ENCODE measurements around the gene PTPRU.
A peak's percentile ranks its signal among the peaks of the same experiment; 100 is the strongest.

PTPRU gene

GRCh38 chr1:29280409-29281131 lies 44.2 kb downstream of the PTPRU start:
- no peak overlapping the region for H3K4me3 ChIP-seq (ENCODE audit: insufficient read depth, low read depth, low read length)
- no peaks in the 10 kb centered on the region for H3K9me3 ChIP-seq (ENCODE audit: control insufficient read depth, low read length)
- H3K36me3 ChIP-seq (ENCODE audit: control insufficient read depth, insufficient read depth, low read length): no peaks in the 10 kb centered on the region
- peaks cover 18% of the 10 kb centered on the region for H3K4me1 ChIP-seq (ENCODE audit: control insufficient read depth, insufficient read depth, low read length)
- no peak overlapping the region for H3K27ac ChIP-seq (ENCODE audit: insufficient read depth, low read depth, low read length, poor library complexity, severe bottlenecking)
- 89 to 91% methylated on average over 5 of the region's 6 CpGs for WGBS, 2 experiments
- no peaks in the 10 kb centered on the region for H3K27me3 ChIP-seq (ENCODE audit: control insufficient read depth, insufficient read depth, low read length, poor library complexity, severe bottlenecking)

- H3K36me3 ChIP-seq (ENCODE audit: control insufficient read depth, insufficient read depth, low read length): no peaks in the 10 kb centered on the region
- H3K27me3 ChIP-seq (ENCODE audit: control insufficient read depth, insufficient read depth, low read length, poor library complexity, severe bottlenecking): no peaks in the 10 kb centered on the region
- no peak overlapping the region for H3K4me3 ChIP-seq (ENCODE audit: insufficient read depth, low read depth, low read length)
- 76 to 87% methylated on average over 3 of the region's 3 CpGs for WGBS, 2 experiments
- H3K27ac ChIP-seq (ENCODE audit: insufficient read depth, low read depth, low read length, poor library complexity, severe bottlenecking): no peak overlapping the region
- H3K9me3 ChIP-seq (ENCODE audit: control insufficient read depth, low read length): no peaks in the 10 kb centered on the region
- H3K4me1 ChIP-seq (ENCODE audit: control insufficient read depth, insufficient read depth, low read length): peaks cover 18% of the 10 kb centered on the region
These were observed 45.2 kb downstream of the PTPRU start for GRCh38 chr1:29281571-29281970.

GRCh38 chr1:29282135-29282923 lies 46.0 kb downstream of the PTPRU start:
- H3K36me3 ChIP-seq (ENCODE audit: control insufficient read depth, insufficient read depth, low read length): no peaks in the 10 kb centered on the region
- H3K9me3 ChIP-seq (ENCODE audit: control insufficient read depth, low read length): no peaks in the 10 kb centered on the region
- no peak overlapping the region for H3K27ac ChIP-seq (ENCODE audit: insufficient read depth, low read depth, low read length, poor library complexity, severe bottlenecking)
- H3K27me3 ChIP-seq (ENCODE audit: control insufficient read depth, insufficient read depth, low read length, poor library complexity, severe bottlenecking): no peaks in the 10 kb centered on the region
- H3K4me3 ChIP-seq (ENCODE audit: insufficient read depth, low read depth, low read length): no peak overlapping the region
- H3K4me1 ChIP-seq (ENCODE audit: control insufficient read depth, insufficient read depth, low read length): peaks cover 18% of the 10 kb centered on the region
- WGBS, 2 experiments: 89 to 92% methylated on average over 19 of the region's 19 CpGs

- H3K4me3 ChIP-seq (ENCODE audit: insufficient read depth, low read depth, low read length): peak overlapping the region; percentile 43
- H3K27ac ChIP-seq (ENCODE audit: insufficient read depth, low read depth, low read length, poor library complexity, severe bottlenecking): peak overlapping the region; percentile 83
- H3K4me1 ChIP-seq (ENCODE audit: control insufficient read depth, insufficient read depth, low read length): peaks cover 18% of the 10 kb centered on the region
- H3K27me3 ChIP-seq (ENCODE audit: control insufficient read depth, insufficient read depth, low read length, poor library complexity, severe bottlenecking): no peaks in the 10 kb centered on the region
- no peaks in the 10 kb centered on the region for H3K36me3 ChIP-seq (ENCODE audit: control insufficient read depth, insufficient read depth, low read length)
- no peaks in the 10 kb centered on the region for H3K9me3 ChIP-seq (ENCODE audit: control insufficient read depth, low read length)
- 5 to 6% methylated on average over 15 to 16 of the region's 16 CpGs for WGBS, 2 experiments
These were observed 46.8 kb downstream of the PTPRU start for GRCh38 chr1:29282924-29283803.

GRCh38 chr1:29283804-29284195 lies 47.5 kb downstream of the PTPRU start:
- H3K4me3 ChIP-seq (ENCODE audit: insufficient read depth, low read depth, low read length): peak overlapping the region; percentile 43
- no peaks in the 10 kb centered on the region for H3K9me3 ChIP-seq (ENCODE audit: control insufficient read depth, low read length)
- H3K27ac ChIP-seq (ENCODE audit: insufficient read depth, low read depth, low read length, poor library complexity, severe bottlenecking): peak overlapping the region; percentile 18
- H3K27me3 ChIP-seq (ENCODE audit: control insufficient read depth, insufficient read depth, low read length, poor library complexity, severe bottlenecking): no peaks in the 10 kb centered on the region
- H3K36me3 ChIP-seq (ENCODE audit: control insufficient read depth, insufficient read depth, low read length): no peaks in the 10 kb centered on the region
- H3K4me1 ChIP-seq (ENCODE audit: control insufficient read depth, insufficient read depth, low read length): peaks cover 18% of the 10 kb centered on the region
- 59 to 66% methylated on average over 10 of the region's 10 CpGs for WGBS, 2 experiments

GRCh38 chr1:29284286-29284960 lies 48.1 kb downstream of the PTPRU start:
- Histone ChIP-seq H3K27me3 (ENCODE audit: control insufficient read depth, insufficient read depth, low read length, poor library complexity, severe bottlenecking) (no peaks in the 10 kb centered on the region), H3K4me1 (ENCODE audit: control insufficient read depth, insufficient read depth, low read length) (peaks cover 18% of the 10 kb centered on the region), H3K4me3 (ENCODE audit: insufficient read depth, low read depth, low read length) (peak overlapping the region; percentile 43), H3K9me3 (ENCODE audit: control insufficient read depth, low read length) (no peaks in the 10 kb centered on the region), H3K27ac (ENCODE audit: insufficient read depth, low read depth, low read length, poor library complexity, severe bottlenecking) (no peak overlapping the region), H3K36me3 (ENCODE audit: control insufficient read depth, insufficient read depth, low read length) (no peaks in the 10 kb centered on the region)
- WGBS, 2 experiments: 91 to 94% methylated on average over 8 of the region's 8 CpGs

- no peaks in the 10 kb centered on the region for H3K9me3 ChIP-seq (ENCODE audit: control insufficient read depth, low read length)
- no peak overlapping the region for H3K4me3 ChIP-seq (ENCODE audit: insufficient read depth, low read depth, low read length)
- WGBS, 2 experiments: 88 to 90% methylated on average over 5 of the region's 5 CpGs
- H3K4me1 ChIP-seq (ENCODE audit: control insufficient read depth, insufficient read depth, low read length): peaks cover 18% of the 10 kb centered on the region
- no peak overlapping the region for H3K27ac ChIP-seq (ENCODE audit: insufficient read depth, low read depth, low read length, poor library complexity, severe bottlenecking)
- H3K36me3 ChIP-seq (ENCODE audit: control insufficient read depth, insufficient read depth, low read length): no peaks in the 10 kb centered on the region
- H3K27me3 ChIP-seq (ENCODE audit: control insufficient read depth, insufficient read depth, low read length, poor library complexity, severe bottlenecking): no peaks in the 10 kb centered on the region
These were observed 48.7 kb downstream of the PTPRU start for GRCh38 chr1:29284961-29285560.

GRCh38 chr1:29285771-29286170 lies 49.4 kb downstream of the PTPRU start:
- no peaks in the 10 kb centered on the region for H3K9me3 ChIP-seq (ENCODE audit: control insufficient read depth, low read length)
- 95 to 96% methylated on average over 7 of the region's 7 CpGs for WGBS, 2 experiments
- H3K4me1 ChIP-seq (ENCODE audit: control insufficient read depth, insufficient read depth, low read length): peaks cover 18% of the 10 kb centered on the region
- H3K27me3 ChIP-seq (ENCODE audit: control insufficient read depth, insufficient read depth, low read length, poor library complexity, severe bottlenecking): no peaks in the 10 kb centered on the region
- H3K27ac ChIP-seq (ENCODE audit: insufficient read depth, low read depth, low read length, poor library complexity, severe bottlenecking): no peak overlapping the region
- H3K36me3 ChIP-seq (ENCODE audit: control insufficient read depth, insufficient read depth, low read length): no peaks in the 10 kb centered on the region
- H3K4me3 ChIP-seq (ENCODE audit: insufficient read depth, low read depth, low read length): no peak overlapping the region

- Histone ChIP-seq H3K27me3 (ENCODE audit: control insufficient read depth, insufficient read depth, low read length, poor library complexity, severe bottlenecking) (no peaks in the 10 kb centered on the region), H3K27ac (ENCODE audit: insufficient read depth, low read depth, low read length, poor library complexity, severe bottlenecking) (no peak overlapping the region), H3K4me1 (ENCODE audit: control insufficient read depth, insufficient read depth, low read length) (peaks cover 18% of the 10 kb centered on the region), H3K36me3 (ENCODE audit: control insufficient read depth, insufficient read depth, low read length) (no peaks in the 10 kb centered on the region), H3K9me3 (ENCODE audit: control insufficient read depth, low read length) (no peaks in the 10 kb centered on the region), H3K4me3 (ENCODE audit: insufficient read depth, low read depth, low read length) (no peak overlapping the region)
- WGBS, 2 experiments: 94 to 97% methylated on average over 4 of the region's 4 CpGs
These were observed 50.0 kb downstream of the PTPRU start for GRCh38 chr1:29286194-29286767.

All from ectodermal cell (in vitro differentiated cells).